H9 (cell line): Measurements from ENCODE around the gene PRICKLE3. TPM values are rescaled to one million over a fixed set of nuclear protein-coding genes. Genes with fewer than 3 reads are reported as not detected.
A peak's percentile ranks its signal among the peaks of the same experiment; 100 is the strongest.

Experiments used
- DNase-seq: peaks from one replicate; pipeline ENCODE4 v3.0.0-alpha.2; 2017
- H2AFZ ChIP-seq: one replicate; pipeline ENCODE4 v1.6.1; 2013; ENCODE audit warnings: mild to moderate bottlenecking, low read length, control low read depth, moderate library complexity
- H2AK5ac ChIP-seq: 2 replicates; pipeline ENCODE4 v1.6.1; 2013; ENCODE audit warnings: low read length, control low read depth, mixed read lengths; ENCODE audit not compliant: insufficient read length
- H2BK120ac ChIP-seq: one replicate; pipeline ENCODE4 v1.6.1; 2013; ENCODE audit warnings: low read depth, mild to moderate bottlenecking, low read length, control low read depth, inconsistent platforms; ENCODE audit not compliant: poor library complexity, severe bottlenecking
- H2BK12ac ChIP-seq: 2 replicates; pipeline ENCODE4 v1.6.1; 2013; ENCODE audit warnings: low read length, control low read depth, mixed read lengths, low read depth; ENCODE audit not compliant: insufficient read length
- H2BK15ac ChIP-seq: 2 replicates; pipeline ENCODE4 v1.6.1; 2013; ENCODE audit warnings: low read depth, low read length, control low read depth
- H2BK20ac ChIP-seq: one replicate; pipeline ENCODE4 v1.6.1; 2013; ENCODE audit warnings: low read depth, mild to moderate bottlenecking, low read length, control low read depth, inconsistent platforms; ENCODE audit not compliant: poor library complexity, severe bottlenecking
- H2BK5ac ChIP-seq: 2 replicates; pipeline ENCODE4 v1.6.1; 2013; ENCODE audit warnings: low read length, control low read depth, mixed read lengths; ENCODE audit not compliant: insufficient read length
- H3K14ac ChIP-seq: 2 replicates; pipeline ENCODE4 v1.6.1; 2013; ENCODE audit warnings: low read length, control low read depth; ENCODE audit not compliant: insufficient read depth
- H3K18ac ChIP-seq: 2 replicates; pipeline ENCODE4 v1.6.1; 2013; ENCODE audit warnings: low read depth, mild to moderate bottlenecking, mixed read lengths, low read length, control low read depth; ENCODE audit not compliant: insufficient read length
- H3K23ac ChIP-seq: 2 replicates; pipeline ENCODE4 v1.6.1; 2013; ENCODE audit warnings: low read length, control low read depth, mixed read lengths, low read depth; ENCODE audit not compliant: insufficient read length
- H3K23me2 ChIP-seq: 2 replicates; pipeline ENCODE4 v1.6.1; 2013; ENCODE audit warnings: low read depth, mild to moderate bottlenecking, mixed read lengths, low read length, control low read depth; ENCODE audit not compliant: insufficient read length, poor library complexity, severe bottlenecking
- H3K27ac ChIP-seq: 2 replicates; pipeline ENCODE4 v1.5.1; 2013; ENCODE audit warnings: low read length, control low read depth, mixed read lengths, low read depth; ENCODE audit not compliant: insufficient read length
- H3K27me3 ChIP-seq: 2 replicates; pipeline ENCODE4 v1.6.1; 2013; ENCODE audit warnings: low read length, control low read depth, inconsistent platforms; ENCODE audit not compliant: insufficient read depth
- H3K4ac ChIP-seq: 2 replicates; pipeline ENCODE4 v1.6.1; 2013; ENCODE audit warnings: low read depth, mild to moderate bottlenecking, control low read depth, inconsistent platforms, low read length, moderate library complexity
- H3K4me1 ChIP-seq: 2 replicates; pipeline ENCODE4 v1.6.1; 2013; ENCODE audit warnings: low read length, control low read depth, inconsistent platforms; ENCODE audit not compliant: insufficient read depth
- H3K4me2 ChIP-seq: 2 replicates; pipeline ENCODE4 v1.6.1; 2013; ENCODE audit warnings: low read length, control low read depth, mixed read lengths; ENCODE audit not compliant: insufficient read length, insufficient read depth
- H3K56ac ChIP-seq: 2 replicates; pipeline ENCODE4 v1.6.1; 2013; ENCODE audit warnings: low read depth, mild to moderate bottlenecking, mixed read lengths, low read length, control low read depth; ENCODE audit not compliant: insufficient read length
- H3K79me1 ChIP-seq: 2 replicates; pipeline ENCODE4 v1.6.1; 2013; ENCODE audit warnings: low read depth, mild to moderate bottlenecking, moderate library complexity, low read length, control low read depth, inconsistent platforms; ENCODE audit not compliant: insufficient read depth, poor library complexity, severe bottlenecking
- H3K79me2 ChIP-seq: 2 replicates; pipeline ENCODE4 v1.6.1; 2013; ENCODE audit warnings: low read length, control low read depth, inconsistent platforms; ENCODE audit not compliant: insufficient read depth
- H3K9ac ChIP-seq: 2 replicates; pipeline ENCODE4 v1.6.1; 2013; ENCODE audit warnings: low read length, control low read depth, mixed read lengths; ENCODE audit not compliant: insufficient read length; ENCODE audit errors: extremely low read depth
- H3K9me3 ChIP-seq: one replicate; pipeline ENCODE4 v1.6.1; 2013; ENCODE audit warnings: low read depth, low read length, inconsistent platforms; ENCODE audit not compliant: control insufficient read depth
- H3T11ph ChIP-seq: one replicate; pipeline ENCODE4 v1.6.1; 2013; ENCODE audit warnings: mild to moderate bottlenecking, low read length, control low read depth, inconsistent platforms
- H4K20me1 ChIP-seq: one replicate; pipeline ENCODE4 v1.6.1; 2013; ENCODE audit not compliant: control insufficient read depth, insufficient read length, insufficient read depth
- H4K5ac ChIP-seq: 2 replicates; pipeline ENCODE4 v1.6.1; 2013; ENCODE audit warnings: low read depth, mild to moderate bottlenecking, mixed read lengths, low read length, control low read depth; ENCODE audit not compliant: insufficient read length
- H4K8ac ChIP-seq: replicated peaks from 2 replicates; pipeline ENCODE4 v1.6.1; 2013; ENCODE audit warnings: low read length, control low read depth, mixed read lengths, low read depth; ENCODE audit not compliant: insufficient read length
- H4K91ac ChIP-seq: 2 replicates; pipeline ENCODE4 v1.6.1; 2013; ENCODE audit warnings: low read depth, mild to moderate bottlenecking, moderate library complexity, mixed read lengths, low read length, control low read depth; ENCODE audit not compliant: insufficient read length
- H3K27ac Mint-ChIP-seq, 3 experiments: 2 replicates in 2 of 3; 3 replicates in 1 of 3; pipeline ENCODE4 v1.8.0; 2020 to 2021; ENCODE audit warnings: mixed read lengths in 3 of 3, mild to moderate bottlenecking in 1 of 3, moderate library complexity in 1 of 3
- H3K27me3 Mint-ChIP-seq: 2 replicates; pipeline ENCODE4 v1.8.0; 2021; ENCODE audit warnings: low read depth, mild to moderate bottlenecking, moderate library complexity, mixed read lengths
- H3K36me3 Mint-ChIP-seq, 3 experiments: 2 replicates in 2 of 3; 3 replicates in 1 of 3; pipeline ENCODE4 v1.8.0; 2020 to 2021; ENCODE audit warnings: low read depth in 3 of 3, mixed read lengths in 3 of 3; ENCODE audit not compliant: insufficient read depth in 1 of 3
- H3K4me1 Mint-ChIP-seq, 2 experiments: 2 replicates each; pipeline ENCODE4 v1.8.0; 2020; ENCODE audit warnings: mixed read lengths in 2 of 2
- H3K4me3 Mint-ChIP-seq, 2 experiments: 2 replicates in 1 of 2; 3 replicates in 1 of 2; pipeline ENCODE4 v1.8.0; 2020 to 2021; ENCODE audit warnings: mild to moderate bottlenecking in 2 of 2, mixed read lengths in 2 of 2, moderate library complexity in 1 of 2
- H3K9me3 Mint-ChIP-seq, 2 experiments: 2 replicates in 1 of 2; 3 replicates in 1 of 2; pipeline ENCODE4 v1.8.0; 2020; ENCODE audit warnings: mild to moderate bottlenecking in 2 of 2, mixed read lengths in 2 of 2, moderate library complexity in 1 of 2
- WGBS: extraction: QIAGEN DNeasy Blood & Tissue Kit; methylation state at CpG from one replicate; pipeline ENCODE4 v1.1.7; 2013; ENCODE audit warnings: missing lambda C conversion rate, low lambda C conversion rate, mixed read lengths; ENCODE audit not compliant: insufficient read length; ENCODE audit errors: extremely low coverage; 5-methylcytosine and 5-hydroxymethylcytosine counted together
- total RNA-seq: library from RNA; stranded (reverse); gene quantifications from 2 replicates; pipeline ENCODE4 v1.2.1, GENCODE V29; 2021
- TF ChIP-seq, protein P1 (sequence below): fragments of 200-600 bp; sonication (generic); conservative IDR thresholded peaks from 3 replicates; pipeline ENCODE4 v1.8.0; 2021; ENCODE audit warnings: antibody characterized with exemption, mild to moderate bottlenecking

PRICKLE3 gene
- total RNA-seq, 1 experiment from 2014 or later: 9.7 TPM

DNA sequence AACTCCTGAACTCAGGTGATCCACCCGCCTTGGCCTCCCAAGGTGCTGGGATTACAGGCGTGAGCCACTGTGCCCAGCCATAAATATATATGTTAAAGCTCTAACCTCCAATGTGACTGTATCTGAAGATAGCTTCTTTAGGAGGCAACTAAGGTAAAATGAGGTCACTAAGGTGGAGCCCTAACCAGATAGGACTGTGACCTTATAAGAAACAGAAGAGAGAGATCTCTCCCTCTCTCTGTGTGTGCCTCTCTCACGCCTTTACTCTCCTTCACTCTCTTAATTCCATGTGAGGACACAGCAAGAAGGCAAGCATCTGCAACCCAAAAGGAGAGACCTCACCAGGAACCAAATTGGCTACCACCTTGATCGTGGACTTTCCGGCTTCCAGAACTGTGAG is 24.5 kb downstream of the PRICKLE3 start:
- Histone ChIP-seq H2BK5ac (no peak overlapping the region), H3K9ac (no peak overlapping the region), H2BK20ac (no peak overlapping the region), H3T11ph (no peak overlapping the region), H3K27ac (no peak overlapping the region), H3K79me2 (no peaks in the 10 kb centered on the region), H2BK15ac (no peak overlapping the region), H3K14ac (no peak overlapping the region), H4K5ac (no peak overlapping the region), H3K56ac (no peak overlapping the region), H3K79me1 (no peaks in the 10 kb centered on the region), H4K91ac (no peak overlapping the region), H2BK120ac (no peak overlapping the region), H3K4me1 (no peaks in the 10 kb centered on the region), H2BK12ac (no peak overlapping the region), H4K20me1 (no peaks in the 10 kb centered on the region), H2AK5ac (no peak overlapping the region), H3K18ac (no peak overlapping the region), H3K9me3 (peaks cover 16% of the 10 kb centered on the region), H3K23ac (no peak overlapping the region), H3K4ac (no peak overlapping the region), H3K27me3 (no peaks in the 10 kb centered on the region; the same call in 1 of the 2 replicates), H3K4me2 (no peak overlapping the region), H2AFZ (no peak overlapping the region), H4K8ac (no peak overlapping the region), H3K23me2 (peaks cover 6% of the 10 kb centered on the region)
- Mint-ChIP-seq H3K4me3 (peak overlapping the region in 1 of 2 experiments; percentile 28; a peak in 1 of 5 replicates), H3K27ac (no peak overlapping the region), H3K36me3 (peaks cover 0 to 4% (median 2%) of the 10 kb centered on the region in 3 experiments; a peak in 2 of 7 replicates), H3K27me3 (peaks cover 30% of the 10 kb centered on the region), H3K4me1 (peaks cover 4 to 15% of the 10 kb centered on the region in 2 experiments), H3K9me3 (peaks cover 58 to 67% of the 10 kb centered on the region in 2 experiments)
- TF ChIP-seq, protein P1, sequence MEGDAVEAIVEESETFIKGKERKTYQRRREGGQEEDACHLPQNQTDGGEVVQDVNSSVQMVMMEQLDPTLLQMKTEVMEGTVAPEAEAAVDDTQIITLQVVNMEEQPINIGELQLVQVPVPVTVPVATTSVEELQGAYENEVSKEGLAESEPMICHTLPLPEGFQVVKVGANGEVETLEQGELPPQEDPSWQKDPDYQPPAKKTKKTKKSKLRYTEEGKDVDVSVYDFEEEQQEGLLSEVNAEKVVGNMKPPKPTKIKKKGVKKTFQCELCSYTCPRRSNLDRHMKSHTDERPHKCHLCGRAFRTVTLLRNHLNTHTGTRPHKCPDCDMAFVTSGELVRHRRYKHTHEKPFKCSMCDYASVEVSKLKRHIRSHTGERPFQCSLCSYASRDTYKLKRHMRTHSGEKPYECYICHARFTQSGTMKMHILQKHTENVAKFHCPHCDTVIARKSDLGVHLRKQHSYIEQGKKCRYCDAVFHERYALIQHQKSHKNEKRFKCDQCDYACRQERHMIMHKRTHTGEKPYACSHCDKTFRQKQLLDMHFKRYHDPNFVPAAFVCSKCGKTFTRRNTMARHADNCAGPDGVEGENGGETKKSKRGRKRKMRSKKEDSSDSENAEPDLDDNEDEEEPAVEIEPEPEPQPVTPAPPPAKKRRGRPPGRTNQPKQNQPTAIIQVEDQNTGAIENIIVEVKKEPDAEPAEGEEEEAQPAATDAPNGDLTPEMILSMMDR: no peak
- no peak for DNase-seq
- no CpG with 5 or more reads among the region's 5 CpGs for WGBS
